Fibroblast of skin of back (primary cell): ENCODE measurements around the gene NRAP.

Source experiments
- DNase-seq: peaks from one replicate; pipeline ENCODE4 v3.0.0-alpha.2; 2013

The NRAP gene

DNA sequence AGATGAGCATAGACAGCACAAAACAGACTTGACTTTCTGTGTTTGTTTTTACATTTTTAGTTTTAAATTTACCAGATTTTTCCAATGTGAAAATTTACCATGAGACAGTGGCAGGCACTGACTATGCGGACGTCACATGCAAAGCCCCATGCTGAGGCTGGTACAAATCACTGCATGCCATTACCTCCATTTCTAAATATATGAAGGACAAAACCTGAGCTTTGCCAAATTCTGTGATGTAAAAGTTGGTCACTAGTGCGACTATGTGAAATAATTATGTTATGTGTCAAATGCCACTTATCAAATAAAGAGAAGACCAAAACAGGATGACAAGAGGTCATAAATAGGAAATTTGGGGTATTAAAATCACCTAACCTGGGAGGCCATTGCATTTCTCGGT is 22.1 kb downstream of the NRAP start:
- no peak for DNase-seq

DNA sequence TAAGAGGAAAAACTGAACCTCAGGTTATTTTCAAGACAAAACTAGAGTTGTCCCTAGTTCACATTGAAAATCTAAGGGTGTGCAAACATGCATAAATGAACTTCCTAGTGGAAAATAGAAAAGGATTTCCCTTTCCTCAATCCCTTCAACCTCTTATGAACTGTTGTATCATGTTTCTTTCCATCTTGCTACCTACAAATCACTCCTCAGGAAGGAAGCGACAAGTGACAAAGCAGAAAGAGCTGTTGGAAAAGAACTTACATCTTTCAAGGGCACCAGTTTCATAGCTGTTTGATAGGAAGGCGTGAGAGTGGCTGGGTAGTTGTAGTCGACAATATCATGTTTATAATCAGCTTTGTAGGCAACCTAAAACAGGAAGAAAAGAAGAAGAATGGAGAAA is 23.9 kb downstream of the NRAP start:
- no peak for DNase-seq

- no peak for DNase-seq
Observed at GRCh38 chr10:113631684-113632367, 32.0 kb downstream of the NRAP start.

- no peak for DNase-seq
Observed at GRCh38 chr10:113630929-113631533, 32.8 kb downstream of the NRAP start.

DNA sequence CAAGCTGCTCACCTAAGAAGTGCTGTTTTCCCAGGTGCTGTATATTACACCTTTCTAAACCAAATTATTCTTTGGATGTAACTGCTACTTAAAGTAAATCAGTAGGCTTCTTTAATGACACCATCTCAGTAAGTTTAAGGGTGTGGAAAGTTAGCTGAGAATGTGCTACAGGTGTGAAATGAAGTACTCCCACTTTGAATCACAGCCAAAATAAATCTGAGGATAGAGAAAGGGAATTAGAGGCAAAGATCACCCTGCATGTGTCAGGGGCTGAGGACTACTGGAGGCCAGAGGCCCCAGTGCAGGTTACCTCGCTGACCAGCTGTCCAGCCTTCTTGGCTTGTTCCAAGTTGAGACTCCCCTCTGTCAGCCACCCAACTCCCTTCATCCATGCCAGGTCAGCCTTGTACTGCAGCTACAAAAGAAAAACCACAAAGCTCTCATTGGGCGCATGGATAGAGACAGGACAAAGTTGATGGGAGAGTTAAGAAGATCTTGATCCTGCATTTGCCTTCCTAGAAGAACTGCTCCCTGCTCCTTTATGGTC is 35.2 kb downstream of the NRAP start:
- DNase-seq, result no peak

DNA sequence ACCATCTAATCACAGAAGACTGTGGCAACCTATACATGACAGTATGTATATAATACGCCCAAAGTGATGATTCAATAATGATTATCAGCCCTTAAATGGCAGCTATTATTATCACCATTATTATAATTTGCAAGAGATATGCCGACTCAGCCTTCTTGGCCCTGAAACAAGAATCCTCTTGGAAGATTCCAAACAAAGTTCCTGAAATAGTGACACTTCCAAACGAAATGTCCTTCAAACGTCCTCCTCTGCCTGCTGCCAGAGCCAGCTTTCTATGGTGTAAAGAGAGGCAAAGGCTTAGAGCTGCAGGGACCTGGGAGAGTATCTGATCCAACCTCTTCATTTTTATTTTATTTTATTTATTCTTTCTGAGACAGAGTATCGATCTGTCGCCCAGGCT is 36.0 kb downstream of the NRAP start:
- DNase-seq, result no peak

GRCh38 chr10:113626809-113627355 is 37.0 kb downstream of the NRAP start:
- DNase-seq, result peak; percentile 7

DNA sequence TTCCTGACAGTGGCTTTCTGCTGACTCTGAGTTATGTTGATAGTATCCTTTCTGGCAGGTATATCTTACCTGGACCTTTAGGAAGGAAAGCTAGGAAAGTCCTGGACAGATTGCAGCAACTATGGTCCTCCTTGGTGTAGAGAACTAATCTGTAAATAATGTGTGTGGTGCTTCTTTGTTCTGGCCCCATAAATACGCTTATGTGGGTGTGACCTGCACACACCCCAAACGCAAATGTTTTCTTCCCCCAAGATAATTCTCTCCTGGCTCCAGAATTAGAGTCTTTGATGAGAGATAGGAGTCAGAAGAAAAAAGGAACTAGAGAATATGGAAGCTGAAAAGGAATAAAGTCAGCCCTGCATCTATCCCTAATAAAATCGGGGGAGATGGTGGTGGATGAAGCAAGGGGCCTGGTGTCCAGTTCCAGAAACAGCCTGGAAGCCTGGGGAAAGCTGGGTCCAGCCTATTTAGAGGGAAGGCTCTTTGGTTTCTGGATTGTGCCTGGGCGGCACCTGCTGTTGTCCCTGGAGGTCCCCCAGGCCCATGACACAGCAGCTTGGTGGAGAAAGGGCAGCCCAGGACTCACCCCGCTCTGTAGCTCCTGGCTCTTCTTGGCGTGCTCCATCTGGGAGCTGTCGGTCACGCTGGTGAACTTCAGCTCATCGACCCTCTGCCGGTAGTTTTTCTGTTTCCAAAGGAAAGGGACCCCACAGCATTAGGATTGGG is 38.2 kb downstream of the NRAP start:
- no peak for DNase-seq

- no peak for DNase-seq
Observed at GRCh38 chr10:113622831-113623230, 41.0 kb downstream of the NRAP start.

- DNase-seq, result no peak
Observed at GRCh38 chr10:113621799-113622198, 42.0 kb downstream of the NRAP start.

- DNase-seq, result no peak
Observed at GRCh38 chr10:113620936-113621335, 42.9 kb downstream of the NRAP start.

- no peak for DNase-seq
Observed at GRCh38 chr10:113620511-113620910, 43.3 kb downstream of the NRAP start.

DNA sequence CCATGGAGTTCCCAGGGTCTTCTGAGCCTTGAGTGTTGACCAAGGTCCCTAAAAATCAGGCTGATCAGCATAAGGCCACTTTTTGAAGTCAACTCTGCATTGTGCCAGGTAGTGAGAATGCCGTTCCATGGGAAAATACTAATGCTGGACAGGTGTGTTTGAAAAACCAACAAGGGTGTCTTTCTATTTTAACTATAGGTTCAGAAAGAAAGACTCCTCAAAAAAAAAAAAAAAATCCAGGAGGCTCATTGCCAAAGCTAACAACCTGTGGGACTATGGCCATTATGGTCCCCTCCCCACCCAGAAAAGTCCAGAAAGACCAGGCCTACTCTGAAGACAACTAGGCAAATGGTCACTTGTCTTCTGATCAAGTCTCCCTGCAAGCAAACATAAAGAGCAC is 44.4 kb downstream of the NRAP start:
- no peak for DNase-seq

- DNase-seq, result no peak
Observed at GRCh38 chr10:113618338-113618737, 45.5 kb downstream of the NRAP start.

DNA sequence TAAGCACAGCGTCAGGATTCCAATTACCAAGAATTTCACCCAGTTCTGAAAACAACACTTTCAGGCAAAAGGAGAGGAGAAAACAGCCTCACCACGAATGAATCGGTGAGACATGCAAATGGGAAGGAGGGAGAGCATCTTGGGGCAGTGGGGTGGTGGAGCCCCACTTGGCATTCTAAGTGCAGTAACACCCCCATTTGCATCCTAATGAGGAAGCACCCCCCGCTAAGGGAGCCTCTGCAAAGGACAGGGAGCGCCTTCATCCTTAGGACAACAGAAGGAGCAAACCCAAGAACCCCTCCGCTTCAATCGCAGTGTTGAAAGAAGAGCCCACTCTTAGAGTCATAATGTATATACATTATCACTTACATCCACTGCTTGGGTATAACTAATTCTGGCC is 46.8 kb downstream of the NRAP start:
- no peak for DNase-seq

- DNase-seq, result no peak
Observed at GRCh38 chr10:113616244-113617074, 47.4 kb downstream of the NRAP start.

DNA sequence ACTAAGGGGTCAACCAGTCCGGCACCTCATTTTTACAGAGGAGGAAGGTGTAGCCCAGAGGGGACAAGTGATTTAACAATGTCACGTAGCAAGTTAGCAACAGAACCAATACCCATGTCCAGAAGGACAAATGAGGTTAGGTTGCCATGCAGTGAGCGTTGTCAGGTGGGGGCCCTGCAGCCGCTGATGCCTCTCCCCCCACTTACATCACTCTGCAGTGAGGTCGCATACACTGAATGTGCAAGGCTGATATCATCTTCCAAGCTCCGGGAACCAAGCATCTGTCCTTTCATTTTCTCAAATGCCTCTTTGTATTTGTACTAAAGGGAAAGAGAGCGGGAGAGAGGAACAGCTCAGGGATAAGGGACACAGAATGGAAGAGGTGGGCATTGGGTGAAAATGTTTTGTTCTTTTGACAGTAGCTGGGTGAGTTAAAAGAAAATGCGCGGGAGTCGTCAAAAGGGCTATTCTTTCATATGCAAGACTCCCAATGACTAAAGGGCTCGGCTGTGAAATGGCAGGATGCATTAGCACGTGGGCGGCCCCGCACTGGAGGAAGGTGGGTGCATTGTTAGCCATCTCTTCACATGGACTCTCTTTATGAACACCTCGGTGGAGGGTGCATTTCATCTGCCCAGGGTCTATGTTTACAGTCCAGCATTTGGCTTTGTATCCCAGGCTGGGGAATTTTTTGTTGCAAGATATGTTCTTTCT is 49.7 kb downstream of the NRAP start:
- DNase-seq, result no peak

GRCh38 chr10:113613427-113613826 is 50.4 kb downstream of the NRAP start:
- no peak for DNase-seq

- DNase-seq, result no peak
Observed at GRCh38 chr10:113612154-113612553, 51.7 kb downstream of the NRAP start.

GRCh38 chr10:113610631-113611601 is 52.9 kb downstream of the NRAP start:
- no peak for DNase-seq

GRCh38 chr10:113609704-113610108 is 54.1 kb downstream of the NRAP start:
- peak; percentile 31 for DNase-seq
